OCI-LY1 (cell line): ENCODE measurements around the gene ZNF143.

Experiments used
- H2AFZ ChIP-seq: fragments of 200-600 bp; sonication (generic), shearing (Covaris generic); 2 replicates; pipeline ENCODE4 v1.6.0; 2014; ENCODE audit warnings: antibody characterized with exemption, mild to moderate bottlenecking, low read length
- H3F3A ChIP-seq: fragments of 200-600 bp; sonication (generic), shearing (Covaris generic); 2 replicates; pipeline ENCODE4 v1.6.0; 2014; ENCODE audit warnings: mild to moderate bottlenecking, antibody characterized with exemption, low read length, moderate library complexity; ENCODE audit not compliant: insufficient read depth
- H3K27ac ChIP-seq: fragments of 200-600 bp; sonication (generic); 2 replicates; pipeline ENCODE4 v1.5.1; 2014; ENCODE audit warnings: low read length, mixed run types, mild to moderate bottlenecking, low read depth; ENCODE audit not compliant: poor library complexity, severe bottlenecking
- H3K27me3 ChIP-seq: fragments of 200-600 bp; sonication (generic); 2 replicates; pipeline ENCODE4 v1.6.0; 2014; ENCODE audit warnings: antibody characterized with exemption, mild to moderate bottlenecking, low read length, moderate library complexity; ENCODE audit not compliant: insufficient read depth
- H3K36me3 ChIP-seq: fragments of 200-600 bp; sonication (generic); 2 replicates; pipeline ENCODE4 v1.6.1; 2014; ENCODE audit warnings: mild to moderate bottlenecking, antibody characterized with exemption, low read length, moderate library complexity, mixed read lengths; ENCODE audit not compliant: insufficient read depth
- H3K4me1 ChIP-seq: fragments of 200-600 bp; sonication (generic); 2 replicates; pipeline ENCODE4 v1.5.1; 2014; ENCODE audit warnings: mild to moderate bottlenecking, low read length, moderate library complexity; ENCODE audit not compliant: insufficient read depth, severe bottlenecking
- H3K4me2 ChIP-seq: fragments of 200-600 bp; sonication (generic), shearing (Covaris generic); 2 replicates; pipeline ENCODE4 v1.6.1; 2014; ENCODE audit warnings: low read length
- H3K4me3 ChIP-seq: fragments of 200-600 bp; sonication (generic); 2 replicates; pipeline ENCODE4 v1.5.1; 2014; ENCODE audit warnings: low read length, low read depth, mild to moderate bottlenecking, mixed read lengths; ENCODE audit not compliant: poor library complexity, severe bottlenecking
- H3K79me2 ChIP-seq: fragments of 200-600 bp; shearing (Covaris generic); 2 replicates; pipeline ENCODE4 v1.6.1; 2016; ENCODE audit warnings: mixed run types, low read length, mixed read lengths; ENCODE audit not compliant: insufficient read depth
- H3K9ac ChIP-seq: fragments of 200-600 bp; sonication (generic), shearing (Covaris generic); 2 replicates; pipeline ENCODE4 v1.6.1; 2014; ENCODE audit warnings: mild to moderate bottlenecking, low read length, mixed read lengths
- H3K9me2 ChIP-seq: fragments of 200-600 bp; sonication (generic), shearing (Covaris generic); 2 replicates; pipeline ENCODE4 v1.6.1; 2014; ENCODE audit warnings: low read depth, mild to moderate bottlenecking, low read length, mixed read lengths
- H3K9me3 ChIP-seq: fragments of 200-600 bp; shearing (Covaris generic); 2 replicates; pipeline ENCODE4 v1.6.1; 2014; ENCODE audit warnings: low read length, mixed read lengths
- H4K20me1 ChIP-seq: fragments of 200-600 bp; sonication (generic), shearing (Covaris generic); 2 replicates; pipeline ENCODE4 v1.6.0; 2016; ENCODE audit warnings: mild to moderate bottlenecking, low read length; ENCODE audit not compliant: insufficient read depth
- CTCF ChIP-seq: fragments of 200-600 bp; sonication (generic), shearing (Covaris generic); IDR thresholded peaks from 2 replicates; pipeline ENCODE4 v1.5.1; 2017; ENCODE audit warnings: mild to moderate bottlenecking, antibody characterized with exemption, low read length, moderate library complexity, mixed read lengths
- EZH2 ChIP-seq: fragments of 200-600 bp; sonication (generic), shearing (Covaris generic); IDR thresholded peaks from 2 replicates; pipeline ENCODE4 v1.8.0; 2017; ENCODE audit warnings: borderline replicate concordance, mixed run types, mild to moderate bottlenecking, antibody characterized with exemption, low read length, moderate library complexity, mixed read lengths

ZNF143 gene

GRCh38 chr11:9495803-9496514 lies 35.1 kb downstream of the ZNF143 start:
- no peak for TF ChIP-seq CTCF
- no peak for TF ChIP-seq EZH2
- Histone ChIP-seq H3K27me3 (no peaks in the 10 kb centered on the region), H3K36me3 (peaks cover 56% of the 10 kb centered on the region), H3K4me3 (no peak overlapping the region), H3F3A (no peaks in the 10 kb centered on the region), H3K9me2 (no peaks in the 10 kb centered on the region), H3K27ac (no peak overlapping the region), H3K9ac (no peak overlapping the region), H3K4me2 (no peak overlapping the region), H4K20me1 (no peaks in the 10 kb centered on the region), H3K79me2 (no peaks in the 10 kb centered on the region), H2AFZ (no peak overlapping the region), H3K9me3 (no peaks in the 10 kb centered on the region), H3K4me1 (no peaks in the 10 kb centered on the region)

GRCh38 chr11:9498457-9499078 lies 37.8 kb downstream of the ZNF143 start:
- Histone ChIP-seq H4K20me1 (no peaks in the 10 kb centered on the region), H2AFZ (no peak overlapping the region), H3K9me3 (no peaks in the 10 kb centered on the region), H3K4me1 (no peaks in the 10 kb centered on the region), H3F3A (no peaks in the 10 kb centered on the region), H3K79me2 (no peaks in the 10 kb centered on the region), H3K4me3 (no peak overlapping the region), H3K36me3 (peaks cover 61% of the 10 kb centered on the region), H3K9ac (no peak overlapping the region), H3K4me2 (no peak overlapping the region), H3K27ac (no peak overlapping the region), H3K9me2 (no peaks in the 10 kb centered on the region), H3K27me3 (no peaks in the 10 kb centered on the region)
- no peak for TF ChIP-seq CTCF
- no peak for TF ChIP-seq EZH2

GRCh38 chr11:9506489-9507276 lies 45.9 kb downstream of the ZNF143 start:
- Histone ChIP-seq H3K9me2 (no peaks in the 10 kb centered on the region), H2AFZ (no peak overlapping the region), H3K4me1 (peaks cover 15% of the 10 kb centered on the region), H3K4me2 (no peak overlapping the region), H3K36me3 (peaks cover 12% of the 10 kb centered on the region), H3K9me3 (no peaks in the 10 kb centered on the region), H3K79me2 (no peaks in the 10 kb centered on the region), H3K4me3 (no peak overlapping the region), H3K27ac (no peak overlapping the region), H4K20me1 (no peaks in the 10 kb centered on the region), H3K9ac (no peak overlapping the region), H3K27me3 (no peaks in the 10 kb centered on the region), H3F3A (no peaks in the 10 kb centered on the region)
- TF ChIP-seq EZH2 = no peak
- peak; percentile 95 for TF ChIP-seq CTCF
